OCI-LY1 (cell line): Measurements from ENCODE around the gene PRRC1.
A peak's percentile ranks its signal among the peaks of the same experiment; 100 is the strongest.

ENCODE experiments used
- H2AFZ ChIP-seq: fragments of 200-600 bp; sonication (generic), shearing (Covaris generic); 2 replicates; pipeline ENCODE4 v1.6.0; 2014; ENCODE audit warnings: antibody characterized with exemption, mild to moderate bottlenecking, low read length
- H3F3A ChIP-seq: fragments of 200-600 bp; sonication (generic), shearing (Covaris generic); 2 replicates; pipeline ENCODE4 v1.6.0; 2014; ENCODE audit warnings: mild to moderate bottlenecking, antibody characterized with exemption, low read length, moderate library complexity; ENCODE audit not compliant: insufficient read depth
- H3K27ac ChIP-seq: fragments of 200-600 bp; sonication (generic); 2 replicates; pipeline ENCODE4 v1.5.1; 2014; ENCODE audit warnings: low read length, mixed run types, mild to moderate bottlenecking, low read depth; ENCODE audit not compliant: poor library complexity, severe bottlenecking
- H3K27me3 ChIP-seq: fragments of 200-600 bp; sonication (generic); 2 replicates; pipeline ENCODE4 v1.6.0; 2014; ENCODE audit warnings: antibody characterized with exemption, mild to moderate bottlenecking, low read length, moderate library complexity; ENCODE audit not compliant: insufficient read depth
- H3K36me3 ChIP-seq: fragments of 200-600 bp; sonication (generic); 2 replicates; pipeline ENCODE4 v1.6.1; 2014; ENCODE audit warnings: mild to moderate bottlenecking, antibody characterized with exemption, low read length, moderate library complexity, mixed read lengths; ENCODE audit not compliant: insufficient read depth
- H3K4me1 ChIP-seq: fragments of 200-600 bp; sonication (generic); 2 replicates; pipeline ENCODE4 v1.5.1; 2014; ENCODE audit warnings: mild to moderate bottlenecking, low read length, moderate library complexity; ENCODE audit not compliant: insufficient read depth, severe bottlenecking
- H3K4me2 ChIP-seq: fragments of 200-600 bp; sonication (generic), shearing (Covaris generic); 2 replicates; pipeline ENCODE4 v1.6.1; 2014; ENCODE audit warnings: low read length
- H3K4me3 ChIP-seq: fragments of 200-600 bp; sonication (generic); 2 replicates; pipeline ENCODE4 v1.5.1; 2014; ENCODE audit warnings: low read length, low read depth, mild to moderate bottlenecking, mixed read lengths; ENCODE audit not compliant: poor library complexity, severe bottlenecking
- H3K79me2 ChIP-seq: fragments of 200-600 bp; shearing (Covaris generic); 2 replicates; pipeline ENCODE4 v1.6.1; 2016; ENCODE audit warnings: mixed run types, low read length, mixed read lengths; ENCODE audit not compliant: insufficient read depth
- H3K9ac ChIP-seq: fragments of 200-600 bp; sonication (generic), shearing (Covaris generic); 2 replicates; pipeline ENCODE4 v1.6.1; 2014; ENCODE audit warnings: mild to moderate bottlenecking, low read length, mixed read lengths
- H3K9me2 ChIP-seq: fragments of 200-600 bp; sonication (generic), shearing (Covaris generic); 2 replicates; pipeline ENCODE4 v1.6.1; 2014; ENCODE audit warnings: low read depth, mild to moderate bottlenecking, low read length, mixed read lengths
- H3K9me3 ChIP-seq: fragments of 200-600 bp; shearing (Covaris generic); 2 replicates; pipeline ENCODE4 v1.6.1; 2014; ENCODE audit warnings: low read length, mixed read lengths
- H4K20me1 ChIP-seq: fragments of 200-600 bp; sonication (generic), shearing (Covaris generic); 2 replicates; pipeline ENCODE4 v1.6.0; 2016; ENCODE audit warnings: mild to moderate bottlenecking, low read length; ENCODE audit not compliant: insufficient read depth
- CTCF ChIP-seq: fragments of 200-600 bp; sonication (generic), shearing (Covaris generic); IDR thresholded peaks from 2 replicates; pipeline ENCODE4 v1.5.1; 2017; ENCODE audit warnings: mild to moderate bottlenecking, antibody characterized with exemption, low read length, moderate library complexity, mixed read lengths
- EZH2 ChIP-seq: fragments of 200-600 bp; sonication (generic), shearing (Covaris generic); IDR thresholded peaks from 2 replicates; pipeline ENCODE4 v1.8.0; 2017; ENCODE audit warnings: borderline replicate concordance, mixed run types, mild to moderate bottlenecking, antibody characterized with exemption, low read length, moderate library complexity, mixed read lengths

Gene PRRC1

GRCh38 chr5:127517110-127517479 lies 345 bp upstream of the PRRC1 start:
- no peaks in the 10 kb centered on the region for H3F3A ChIP-seq
- no peak overlapping the region for H3K27ac ChIP-seq
- H3K36me3 ChIP-seq, result peaks cover 32% of the 10 kb centered on the region
- no peaks in the 10 kb centered on the region for H4K20me1 ChIP-seq
- peak overlapping the region; percentile 74 for H3K4me2 ChIP-seq
- peak overlapping the region; percentile 96 for H3K4me3 ChIP-seq
- TF ChIP-seq CTCF (no peak), EZH2 (no peak)
- H3K9ac ChIP-seq, result peak overlapping the region; percentile 52
- no peaks in the 10 kb centered on the region for H3K27me3 ChIP-seq
- peaks cover 36% of the 10 kb centered on the region for H3K79me2 ChIP-seq
- peaks cover 16% of the 10 kb centered on the region for H3K4me1 ChIP-seq
- no peaks in the 10 kb centered on the region for H3K9me2 ChIP-seq
- peaks cover 7% of the 10 kb centered on the region; the same call in 1 of the 2 replicates for H3K9me3 ChIP-seq
- H2AFZ ChIP-seq, result peak overlapping the region; percentile 97

- TF ChIP-seq CTCF (no peak), EZH2 (no peak)
- Histone ChIP-seq H3K9ac (peak overlapping the region; percentile 89), H3K9me3 (peaks cover 7% of the 10 kb centered on the region; the same call in 1 of the 2 replicates), H3K9me2 (no peaks in the 10 kb centered on the region), H3F3A (no peaks in the 10 kb centered on the region), H3K4me1 (peaks cover 16% of the 10 kb centered on the region), H3K36me3 (peaks cover 39% of the 10 kb centered on the region), H3K4me2 (peak overlapping the region; percentile 74), H3K27me3 (no peaks in the 10 kb centered on the region), H3K79me2 (peaks cover 41% of the 10 kb centered on the region), H3K4me3 (peak overlapping the region; percentile 96), H4K20me1 (no peaks in the 10 kb centered on the region), H3K27ac (peak overlapping the region; percentile 13), H2AFZ (no peak overlapping the region)
Observed at GRCh38 chr5:127518319-127518621, 830 bp downstream of the PRRC1 start.

- Histone ChIP-seq H3K9me2 (no peaks in the 10 kb centered on the region), H3K27me3 (no peaks in the 10 kb centered on the region), H3K4me2 (peak overlapping the region; percentile 74), H3K4me3 (no peak overlapping the region), H4K20me1 (no peaks in the 10 kb centered on the region), H3K79me2 (peaks cover 41% of the 10 kb centered on the region), H3F3A (no peaks in the 10 kb centered on the region), H3K36me3 (peaks cover 52% of the 10 kb centered on the region), H3K9me3 (peaks cover 7% of the 10 kb centered on the region; the same call in 1 of the 2 replicates), H3K27ac (no peak overlapping the region), H2AFZ (no peak overlapping the region), H3K4me1 (peaks cover 16% of the 10 kb centered on the region), H3K9ac (no peak overlapping the region)
- TF ChIP-seq CTCF (no peak), EZH2 (no peak)
Observed at GRCh38 chr5:127519527-127519926, 2.1 kb downstream of the PRRC1 start.
